Cardiac muscle cell (in vitro differentiated cells and primary cell): ENCODE results near the gene SLC9A9. TPM values are rescaled to one million over a fixed set of nuclear protein-coding genes. Genes with fewer than 3 reads are reported as not detected.

Source experiments
- DNase-seq, 2 donors: peaks; one replicate each; pipeline versions ENCODE4 v3.0.0 to v3.0.0-alpha.2; 2010 to 2017; ENCODE audit warnings: low read depth in 1 of 2, low spot score in 1 of 2
- H3K27ac ChIP-seq: fragments of 200-600 bp; sonication (generic); 2 replicates; pipeline ENCODE4 v1.5.1; 2016
- H3K27me3 ChIP-seq: fragments of 200-600 bp; sonication (generic); 2 replicates; pipeline ENCODE4 v1.6.0; 2016; ENCODE audit warnings: control low read depth
- H3K36me3 ChIP-seq: fragments of 200-600 bp; sonication (generic); 2 replicates; pipeline ENCODE4 v1.5.1; 2016; ENCODE audit warnings: control low read depth
- H3K4me1 ChIP-seq: fragments of 200-600 bp; sonication (generic); 2 replicates; pipeline ENCODE4 v1.8.1; 2017; ENCODE audit warnings: low read depth, mild to moderate bottlenecking, mixed run types
- H3K4me3 ChIP-seq: fragments of 200-600 bp; sonication (generic); 2 replicates; pipeline ENCODE4 v1.5.1; 2016; ENCODE audit warnings: mild to moderate bottlenecking
- H3K9me3 ChIP-seq: fragments of 200-600 bp; sonication (generic); 2 replicates; pipeline ENCODE4 v1.5.1; 2017; ENCODE audit warnings: low read depth, mild to moderate bottlenecking, control low read depth
- CTCF ChIP-seq: IDR thresholded peaks from 2 replicates; pipeline ENCODE4 v1.5.1; 2012; ENCODE audit warnings: low read depth, mild to moderate bottlenecking, low read length
- polyA plus RNA-seq: library from polyadenylated mRNA; unstranded; fragments of >200 nt; fragmentation: Nextera tagmentation; extraction: Ambion mirVana; gene quantifications from 2 replicates; pipeline ENCODE4 v1.2.1, GENCODE V29; 2016
- total RNA-seq: library from RNA; depleted of rRNA; stranded (reverse); fragments of >200 nt; gene quantifications from 2 replicates; pipeline ENCODE4 v1.2.3, GENCODE V29; 2016

SLC9A9 gene
- total and polyA plus RNA-seq, 2 experiments from 2014 or later = 0.73 to 1.5 TPM

- no peak for TF ChIP-seq CTCF
- H3K27me3 ChIP-seq = no peaks in the 10 kb centered on the region
- H3K4me3 ChIP-seq = no peak overlapping the region
- H3K36me3 ChIP-seq = no peaks in the 10 kb centered on the region
- H3K4me1 ChIP-seq = peaks cover 5% of the 10 kb centered on the region
- no peak overlapping the region for H3K27ac ChIP-seq
- peak in 1 of 2 donors; percentile 23 for DNase-seq
- no peaks in the 10 kb centered on the region for H3K9me3 ChIP-seq
Observed at GRCh38 chr3:143429628-143430514, 418.4 kb downstream of the SLC9A9 start.

GRCh38 chr3:143428294-143428693 lies 420.0 kb downstream of the SLC9A9 start:
- H3K4me3 ChIP-seq = no peak overlapping the region
- H3K27me3 ChIP-seq = no peaks in the 10 kb centered on the region
- H3K9me3 ChIP-seq = no peaks in the 10 kb centered on the region
- no peak overlapping the region for H3K27ac ChIP-seq
- H3K4me1 ChIP-seq = peaks cover 5% of the 10 kb centered on the region
- no peak for DNase-seq
- no peaks in the 10 kb centered on the region for H3K36me3 ChIP-seq
- TF ChIP-seq CTCF = no peak

- H3K4me1 ChIP-seq = peaks cover 5% of the 10 kb centered on the region
- TF ChIP-seq CTCF = no peak
- no peak overlapping the region for H3K27ac ChIP-seq
- no peaks in the 10 kb centered on the region for H3K36me3 ChIP-seq
- no peaks in the 10 kb centered on the region for H3K27me3 ChIP-seq
- H3K4me3 ChIP-seq = no peak overlapping the region
- DNase-seq = no peak
- H3K9me3 ChIP-seq = no peaks in the 10 kb centered on the region
Observed at GRCh38 chr3:143427631-143428030, 420.6 kb downstream of the SLC9A9 start.

GRCh38 chr3:143424874-143425273 lies 423.4 kb downstream of the SLC9A9 start:
- H3K9me3 ChIP-seq = no peaks in the 10 kb centered on the region
- DNase-seq = no peak
- H3K4me1 ChIP-seq = peaks cover under 1% of the 10 kb centered on the region
- H3K36me3 ChIP-seq = no peaks in the 10 kb centered on the region
- no peak overlapping the region for H3K27ac ChIP-seq
- H3K4me3 ChIP-seq = no peak overlapping the region
- TF ChIP-seq CTCF = no peak
- no peaks in the 10 kb centered on the region for H3K27me3 ChIP-seq

- H3K9me3 ChIP-seq = no peaks in the 10 kb centered on the region
- no peak for DNase-seq
- H3K4me3 ChIP-seq = no peak overlapping the region
- H3K36me3 ChIP-seq = no peaks in the 10 kb centered on the region
- no peaks in the 10 kb centered on the region for H3K27me3 ChIP-seq
- H3K4me1 ChIP-seq = no peaks in the 10 kb centered on the region
- no peak for TF ChIP-seq CTCF
- H3K27ac ChIP-seq = no peak overlapping the region
Observed at GRCh38 chr3:143421556-143421955, 426.7 kb downstream of the SLC9A9 start.
